GM18502 (cell line): ENCODE measurements around the gene FGF3.

ENCODE experiments used
- ATAC-seq: cut with Tn5 transposase; IDR thresholded peaks from one replicate; pipeline ENCODE4 v1.9.1; 2021; ENCODE audit warnings: mild to moderate bottlenecking; ENCODE audit not compliant: unreplicated experiment, poor library complexity

Gene FGF3

GRCh38 chr11:69848201-69848600, 29.0 kb upstream of the FGF3 start:
- no peak for ATAC-seq

DNA sequence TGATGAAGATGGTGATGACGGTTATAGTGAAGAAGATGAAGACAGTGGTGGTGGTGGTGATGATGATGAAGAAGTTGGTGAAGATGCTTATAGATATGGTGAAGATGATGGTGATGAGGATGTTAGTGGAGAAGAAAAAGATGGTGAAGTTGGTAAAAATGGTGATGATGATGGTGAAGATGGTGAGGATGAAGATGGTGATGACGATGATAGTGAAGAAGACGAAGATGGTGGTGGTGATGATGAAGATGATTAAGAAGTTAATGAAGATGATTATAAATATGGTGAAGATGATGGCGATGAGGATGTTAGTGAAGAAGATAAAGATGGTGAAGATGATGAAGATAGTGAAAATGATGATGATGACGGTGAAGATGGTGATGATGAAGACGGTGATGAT, 25.2 kb upstream of the FGF3 start:
- no peak for ATAC-seq

GRCh38 chr11:69843529-69843921, 24.3 kb upstream of the FGF3 start:
- ATAC-seq = no peak

DNA sequence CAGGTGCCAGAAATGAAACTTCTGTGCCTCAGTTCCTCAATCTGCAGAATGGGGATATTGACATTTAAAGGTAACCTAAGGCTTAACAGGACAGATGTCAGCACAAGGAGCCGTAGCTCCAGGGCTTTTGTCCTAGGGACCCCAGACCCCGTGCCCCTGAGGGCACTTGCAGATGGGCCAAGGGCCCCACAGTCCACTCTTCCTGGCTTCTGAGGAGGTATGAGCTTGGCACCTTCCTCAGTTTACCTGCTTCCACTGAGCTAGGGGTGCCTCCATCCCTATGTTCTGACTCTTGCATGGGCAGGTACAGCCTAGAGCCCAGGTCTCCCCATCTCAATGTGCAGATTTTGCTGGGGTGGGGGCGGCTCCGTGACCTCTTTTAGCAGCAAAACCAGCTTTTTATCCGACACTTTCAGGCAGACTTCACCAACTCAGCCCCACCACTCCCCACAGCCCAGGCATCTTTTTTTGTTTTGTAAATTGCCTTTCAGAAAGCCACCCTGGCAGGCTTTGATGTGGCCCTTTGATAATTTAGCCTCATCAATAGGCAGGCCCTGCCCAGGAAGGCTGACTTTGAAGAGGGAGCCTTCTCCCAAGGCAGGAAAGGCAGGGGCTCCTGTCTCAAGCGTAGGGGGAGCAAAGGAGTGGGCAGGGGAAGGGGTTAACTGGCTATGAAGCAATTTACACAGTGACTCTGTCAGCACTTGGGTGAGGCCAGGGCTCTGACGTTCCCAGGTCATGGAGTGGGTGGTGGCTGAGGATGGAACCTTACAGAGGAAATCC, 23.7 kb upstream of the FGF3 start:
- ATAC-seq = no peak

DNA sequence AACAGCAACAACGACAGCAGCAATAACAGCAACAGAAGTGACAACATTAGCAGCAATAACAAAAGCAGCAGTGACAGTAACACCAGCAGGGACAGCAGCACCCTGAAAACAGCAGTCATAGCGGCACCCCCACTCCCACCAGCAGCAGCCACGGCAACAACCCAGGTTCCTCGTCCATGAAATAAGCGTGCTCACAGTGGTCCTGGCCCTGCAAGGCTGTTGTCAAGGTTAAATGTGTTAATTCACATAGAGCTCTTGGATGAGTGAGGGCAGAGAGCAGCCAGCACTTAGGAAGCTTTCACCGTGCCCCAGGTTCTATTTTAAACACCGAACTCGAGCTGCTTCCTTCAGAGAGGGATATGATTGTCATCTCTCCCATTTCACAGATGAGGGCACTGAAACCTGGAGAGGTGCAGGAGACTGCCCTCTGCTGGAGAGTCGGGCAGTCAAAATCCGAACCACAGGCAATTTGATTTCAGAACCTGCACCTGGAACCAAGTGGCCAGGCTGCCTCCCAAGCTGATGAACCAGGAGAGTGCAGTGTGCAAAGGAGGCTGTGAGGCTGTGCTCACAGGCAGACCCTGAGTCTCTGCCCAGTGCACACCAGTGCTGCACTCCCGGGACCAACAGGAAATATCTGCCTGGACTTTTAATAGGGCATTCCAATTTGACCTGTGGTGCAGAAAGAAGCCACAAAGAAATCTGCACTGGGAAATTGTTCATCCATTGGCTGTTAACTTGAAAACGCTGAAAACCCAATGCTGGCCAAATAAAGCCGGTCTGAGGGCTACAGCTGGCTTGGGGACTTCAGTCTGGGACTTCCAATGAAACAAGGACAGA, 22.9 kb upstream of the FGF3 start:
- ATAC-seq = no peak

- no peak for ATAC-seq
Observed at GRCh38 chr11:69841170-69841858, 22.1 kb upstream of the FGF3 start.

GRCh38 chr11:69840371-69841169, 21.4 kb upstream of the FGF3 start:
- ATAC-seq = no peak

DNA sequence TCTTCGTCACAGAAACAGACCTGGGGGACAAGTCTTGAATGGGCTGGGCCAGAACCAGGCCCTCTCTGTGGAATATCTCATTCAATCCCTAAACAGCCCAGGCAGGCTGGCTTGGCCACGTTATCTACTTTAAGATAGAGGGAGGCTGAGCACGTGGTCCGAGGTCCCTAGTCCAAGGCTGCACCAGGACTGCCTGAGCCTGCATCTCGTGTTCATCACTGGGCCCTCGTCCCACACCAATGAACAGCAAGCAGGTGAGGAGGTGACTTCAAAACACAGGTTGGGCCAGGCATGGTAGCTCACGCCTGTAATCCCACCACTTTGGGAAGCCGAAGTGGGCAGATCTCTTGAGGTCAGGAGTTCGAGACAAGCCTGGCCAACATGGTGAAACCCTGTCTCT, 20.3 kb upstream of the FGF3 start:
- ATAC-seq = no peak

DNA sequence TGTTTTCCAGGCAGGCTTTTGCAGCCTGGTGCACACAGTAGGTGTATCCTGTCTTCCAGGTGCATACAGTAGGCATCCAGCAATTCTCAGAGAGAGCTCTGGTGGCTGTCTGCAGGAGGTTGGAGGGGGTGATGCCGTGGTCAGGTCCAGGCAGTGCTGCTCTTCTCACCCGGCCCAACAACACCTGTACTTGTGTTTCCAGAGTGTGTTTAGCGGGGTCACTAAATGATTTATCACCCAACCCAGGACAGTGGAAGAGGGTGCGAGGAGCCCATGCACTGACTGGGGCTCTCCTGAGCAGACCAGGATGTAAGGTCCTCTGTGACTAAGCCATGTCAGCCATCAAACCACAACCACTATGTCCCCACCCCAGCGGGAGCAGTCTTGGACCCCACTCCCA, 18.6 kb upstream of the FGF3 start:
- ATAC-seq = no peak

DNA sequence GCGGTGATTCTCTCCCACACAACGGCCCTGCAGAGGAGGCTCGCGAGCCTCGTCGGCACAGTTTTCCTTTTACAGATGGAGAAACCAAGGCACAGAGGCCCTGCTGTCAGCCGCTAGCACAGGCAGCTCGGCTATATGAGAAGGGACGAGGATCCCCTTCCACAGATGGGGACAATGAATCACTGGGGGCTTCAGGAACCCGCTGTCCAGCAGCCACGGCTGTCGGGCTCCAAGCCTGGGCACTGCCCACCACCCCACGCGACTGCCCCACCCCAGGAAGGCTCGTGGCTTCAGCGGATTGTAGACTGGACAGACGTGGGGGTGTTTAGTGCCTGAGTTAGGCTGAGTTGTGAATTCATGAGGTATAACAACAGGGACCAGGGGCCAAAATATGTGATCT, 17.2 kb upstream of the FGF3 start:
- no peak for ATAC-seq

- ATAC-seq = no peak
Observed at GRCh38 chr11:69834811-69835800, 15.9 kb upstream of the FGF3 start.

GRCh38 chr11:69834251-69834650, 15.0 kb upstream of the FGF3 start:
- no peak for ATAC-seq

- no peak for ATAC-seq
Observed at GRCh38 chr11:69832561-69833413, 13.6 kb upstream of the FGF3 start.

DNA sequence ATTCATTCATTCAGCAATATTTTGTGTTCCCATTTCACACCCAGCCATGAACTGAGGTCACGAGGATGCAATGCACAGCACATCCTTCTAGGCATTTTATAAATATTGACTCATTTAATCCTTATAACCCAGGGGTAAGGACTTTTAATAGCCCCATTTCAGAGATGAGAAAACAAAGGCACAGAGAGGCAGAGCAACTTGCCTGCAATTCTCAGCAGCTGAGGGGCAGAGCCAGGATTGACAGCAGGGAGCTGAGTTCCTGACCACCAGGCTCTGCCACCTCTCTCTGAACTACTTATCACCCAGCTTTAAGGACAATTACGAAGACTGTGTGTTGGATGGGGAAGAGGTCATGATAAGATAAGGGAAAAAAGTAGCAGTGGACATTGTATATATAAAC, 12.8 kb upstream of the FGF3 start:
- ATAC-seq = no peak

GRCh38 chr11:69830086-69830485, 10.9 kb upstream of the FGF3 start:
- no peak for ATAC-seq

- no peak for ATAC-seq
Observed at GRCh38 chr11:69828971-69829344, 9.7 kb upstream of the FGF3 start.

DNA sequence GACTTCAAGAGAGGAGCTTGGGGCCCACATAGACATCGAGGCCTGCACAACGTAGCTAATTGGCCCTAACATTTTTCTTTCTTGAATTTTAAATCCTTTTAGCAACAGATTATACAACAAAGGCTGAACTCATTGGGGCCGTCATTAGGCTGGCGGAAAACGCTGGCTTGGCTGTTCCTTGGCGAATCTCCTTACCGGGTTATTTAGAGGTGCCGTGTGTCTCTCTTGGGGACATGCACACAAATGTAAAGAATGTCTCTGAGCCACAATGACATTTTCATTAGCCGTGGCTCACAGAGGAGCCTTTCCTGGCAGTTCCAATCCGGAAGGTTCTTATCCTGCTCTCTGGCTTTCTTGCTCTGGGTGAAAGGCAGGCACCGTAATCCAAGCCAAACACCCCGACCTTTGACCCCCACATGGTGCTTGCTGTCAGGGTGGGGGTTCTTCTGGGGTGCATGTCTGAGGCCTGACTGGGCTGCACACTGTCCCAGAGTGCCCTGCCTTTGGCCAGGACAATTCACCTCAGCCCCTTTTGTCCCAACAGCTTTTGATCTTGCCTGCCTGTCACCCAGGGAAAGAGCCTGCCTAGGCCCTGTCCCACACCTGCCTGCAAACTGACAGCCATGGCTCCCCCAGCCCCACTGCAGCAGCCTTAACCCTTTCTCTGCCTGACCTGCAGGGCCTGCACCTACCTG, 9.2 kb upstream of the FGF3 start:
- ATAC-seq = no peak

GRCh38 chr11:69826773-69827172, 7.6 kb upstream of the FGF3 start:
- ATAC-seq = no peak
